GM12872 (cell line): ENCODE results near the gene AQP7.

ENCODE experiments used
- CTCF ChIP-seq: IDR thresholded peaks from 3 replicates; pipeline ENCODE4 v1.5.1; 2011; ENCODE audit warnings: low read depth, mild to moderate bottlenecking, low read length, moderate library complexity; ENCODE audit not compliant: insufficient read depth

Gene AQP7

GRCh38 chr9:33445389-33446239, 43.2 kb upstream of the AQP7 start:
- TF ChIP-seq CTCF = no peak

DNA sequence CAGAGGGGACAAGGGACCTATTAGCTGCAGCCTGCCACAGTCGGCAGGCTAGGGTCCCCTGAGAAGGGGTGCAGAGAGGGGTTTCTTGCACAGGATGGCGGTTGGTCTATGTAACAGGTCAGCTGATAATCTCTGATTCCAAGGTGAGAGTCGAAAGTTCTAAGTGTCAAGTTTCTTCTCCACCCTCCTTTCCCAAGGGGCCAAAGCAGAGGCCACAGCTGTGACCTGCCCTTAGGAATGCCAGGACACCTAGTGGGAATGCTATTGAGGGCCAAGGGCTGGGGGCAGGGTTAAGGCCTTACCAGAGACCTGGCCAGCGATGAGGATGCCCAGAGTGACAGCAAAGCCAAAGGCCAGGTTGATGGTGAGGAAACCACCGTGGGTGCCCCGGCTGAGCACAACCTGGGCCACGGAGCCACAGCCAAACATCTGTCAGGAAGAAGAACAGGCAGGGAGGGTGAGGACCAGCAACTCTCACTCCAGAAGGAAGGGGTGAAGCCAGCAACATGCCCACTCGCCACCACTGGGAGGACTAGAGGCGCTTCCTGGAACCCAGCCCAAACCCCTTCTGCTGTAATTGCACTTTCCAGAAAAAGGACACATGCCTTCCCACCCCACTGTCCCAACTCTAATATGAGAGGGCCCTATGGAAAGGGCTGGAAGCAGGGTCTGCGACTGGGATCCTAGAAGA, 41.2 kb upstream of the AQP7 start:
- TF ChIP-seq CTCF = no peak

DNA sequence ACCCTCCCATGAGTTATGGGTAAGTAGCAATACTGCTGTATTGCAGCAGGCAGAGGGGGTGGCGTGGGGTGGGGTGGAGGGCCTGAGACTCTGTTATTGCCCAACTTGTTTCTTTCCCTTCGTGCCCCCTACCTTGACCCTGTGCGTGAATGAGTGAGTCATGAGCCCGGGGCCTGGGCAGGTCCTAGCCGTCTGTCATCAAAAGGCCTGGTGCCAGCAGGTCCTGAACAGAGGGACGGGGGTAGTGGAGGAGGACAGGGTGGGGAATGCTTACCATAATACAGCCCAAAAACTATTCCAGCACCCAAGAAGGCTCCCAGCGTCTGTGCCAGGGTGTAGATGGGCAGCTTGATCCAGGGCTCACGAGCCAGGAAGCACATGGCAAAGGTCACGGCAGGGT, 40.7 kb upstream of the AQP7 start:
- TF ChIP-seq CTCF = no peak

DNA sequence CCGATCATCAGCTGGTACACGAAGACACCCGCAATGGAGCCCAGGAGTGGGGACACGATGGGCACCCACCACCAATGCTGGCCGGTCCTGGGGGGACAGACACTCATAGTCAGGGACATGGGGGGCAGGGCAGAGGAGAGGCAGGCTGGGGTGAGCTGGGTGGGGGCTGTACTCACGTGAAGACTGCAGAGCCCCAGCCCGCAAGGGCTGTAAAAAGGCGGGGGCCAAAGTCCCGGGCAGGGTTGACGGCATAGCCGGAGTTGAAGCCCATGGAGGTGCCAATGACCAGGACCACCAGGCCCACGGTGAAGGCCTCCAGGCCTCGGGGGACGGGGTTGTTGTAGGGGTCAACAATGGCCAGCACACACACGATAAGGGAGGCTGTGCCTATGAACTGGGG, 39.8 kb upstream of the AQP7 start:
- TF ChIP-seq CTCF = no peak

DNA sequence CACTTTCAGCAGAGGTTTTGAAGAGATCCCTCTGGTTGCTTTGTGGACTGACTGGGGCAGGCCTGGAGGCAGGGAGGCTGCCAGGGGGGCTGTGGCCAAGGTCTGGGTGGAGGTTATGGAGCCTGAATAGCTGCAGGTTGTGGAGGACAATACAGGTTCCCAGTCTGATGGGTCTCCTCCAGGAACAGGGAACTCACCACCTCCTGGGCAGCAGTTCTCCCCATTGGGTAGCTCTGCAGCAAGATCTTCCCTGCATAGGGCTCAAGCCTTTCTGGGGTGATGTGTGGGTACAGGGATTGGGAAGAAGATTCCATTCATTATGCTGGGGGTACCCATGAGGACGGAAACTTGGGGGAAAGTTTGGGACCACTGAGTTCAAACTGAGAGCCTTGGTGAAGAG, 38.2 kb upstream of the AQP7 start:
- TF ChIP-seq CTCF = no peak

- no peak for TF ChIP-seq CTCF
Measured at GRCh38 chr9:33440204-33440603, 37.8 kb upstream of the AQP7 start.

GRCh38 chr9:33439731-33440130, 37.4 kb upstream of the AQP7 start:
- TF ChIP-seq CTCF = no peak
